Transverse colon (tissue), 4 donors: ENCODE measurements around the gene ZFPM1. TPM values are rescaled to one million over a fixed set of nuclear protein-coding genes. Genes with fewer than 3 reads are reported as not detected.

ENCODE experiments used
- DNase-seq: peaks from one replicate; pipeline ENCODE4 v3.0.0-alpha.2; 2019
- H3K27ac ChIP-seq, 4 donors: fragments of 200-600 bp; sonication (generic); 2 replicates each; pipeline ENCODE4 v1.5.1; 2016 to 2018; ENCODE audit warnings: inconsistent platforms in 4 of 4
- H3K27me3 ChIP-seq: fragments of 200-600 bp; sonication (generic); 2 replicates; pipeline ENCODE4 v1.5.1; 2017; ENCODE audit warnings: inconsistent platforms
- H3K36me3 ChIP-seq, 4 donors: fragments of 200-600 bp; sonication (generic); 2 replicates each; pipeline ENCODE4 v1.5.1; 2017 to 2019; ENCODE audit warnings: inconsistent platforms in 4 of 4
- H3K4me1 ChIP-seq, 4 donors: fragments of 200-600 bp; sonication (generic); 2 replicates each; pipeline ENCODE4 v1.5.1; 2017 to 2020; ENCODE audit warnings: inconsistent platforms in 4 of 4
- H3K4me3 ChIP-seq, 4 donors: fragments of 200-600 bp; sonication (generic); 1 replicate in 1 of 4; 2 replicates in 3 of 4; pipeline versions ENCODE4 v1.5.1 to v1.6.1; 2017 to 2019; ENCODE audit warnings: inconsistent platforms in 4 of 4
- H3K9me3 ChIP-seq, 2 donors: fragments of 200-600 bp; sonication (generic); 2 replicates each; pipeline ENCODE4 v1.5.1; 2017 to 2019; ENCODE audit warnings: inconsistent platforms in 2 of 2
- EP300 ChIP-seq: sonication (generic); formaldehyde crosslinking; IDR thresholded peaks from one replicate; pipeline ENCODE4 v1.6.1; 2017; ENCODE audit warnings: antibody characterized with exemption, low read depth
- POLR2A ChIP-seq: fragments of 450-650 bp; IDR thresholded peaks from one replicate; pipeline ENCODE4 v1.6.1; 2016; ENCODE audit warnings: antibody characterized with exemption, mild to moderate bottlenecking, moderate library complexity
- POLR2AphosphoS5 ChIP-seq, 3 donors: sonication (generic); formaldehyde crosslinking; IDR thresholded peaks; one replicate each; pipeline ENCODE4 v1.6.1; 2016; ENCODE audit warnings: antibody characterized with exemption in 3 of 3
- WGBS, 2 donors: methylation state at CpG; one replicate each; pipeline ENCODE4 v1.1.5; 2018; ENCODE audit warnings: low coverage in 1 of 2; 5-methylcytosine and 5-hydroxymethylcytosine counted together
- in situ Hi-C, 4 donors: fragments of 200-750 bp; cut with MboI; loops; one replicate each; pipeline versions ENCODE4 v1.15.0 to v1.15.1; 2017; ENCODE audit warnings: low sequenced_read_pairs in 3 of 4, low pct_ligation_motif_present in 1 of 4, low pct_unique_long_range_greater_than_20kb in 1 of 4
- intact Hi-C: fragments of 100-400 bp; cut with DNase I; formaldehyde crosslinking; loops from one replicate; pipeline ENCODE4 v1.15.1; 2023; ENCODE audit warnings: low total_unique reads
- total RNA-seq, 4 donors: library from RNA; depleted of rRNA; stranded (reverse); fragments of >200 nt; gene quantifications; one replicate each; pipeline ENCODE4 v1.1.0, GENCODE V29; 2016
- TF ChIP-seq, protein P1 (sequence below), 5 experiments: fragments of 200-600 bp in 3 of 5; fragments of 450-650 bp in 2 of 5; sonication (generic) in 3 of 5; IDR thresholded peaks; 1 replicate in 2 of 5; 2 replicates in 3 of 5; pipeline ENCODE4 v1.5.1; 2016 to 2017; ENCODE audit warnings: antibody characterized with exemption in 5 of 5, inconsistent platforms in 3 of 5, mild to moderate bottlenecking in 2 of 5, moderate library complexity in 1 of 5

The ZFPM1 gene
- total RNA-seq, 4 donors from 2014 or later = 1.2 to 4.6 (median 3.1) TPM

DNA sequence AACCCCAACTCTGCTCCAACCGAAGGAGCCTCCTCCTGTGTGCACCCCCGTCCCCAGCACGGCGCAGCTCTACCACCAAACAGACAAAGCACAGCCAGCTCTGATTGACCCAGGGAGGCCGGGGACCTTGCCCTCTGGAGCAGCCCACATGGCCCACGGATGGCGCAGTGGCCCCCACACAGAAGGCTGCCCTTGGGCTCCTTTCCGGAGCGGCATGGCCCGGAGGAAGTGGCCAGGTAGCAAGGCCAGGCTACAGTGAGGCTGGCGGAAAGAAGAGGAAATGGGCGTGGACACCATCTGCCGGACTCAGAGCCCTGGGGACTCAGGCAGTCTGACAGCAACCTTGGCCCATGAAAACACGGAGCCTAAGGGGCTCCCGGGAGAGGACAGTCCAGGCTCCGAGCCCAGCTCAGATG lies 97.2 kb downstream of the ZFPM1 start:
- H3K4me3 ChIP-seq = no peak overlapping the region
- TF ChIP-seq EP300 (no peak), POLR2A (no peak), POLR2AphosphoS5 (IDR thresholded peaks at IDR 0.05) (no peak)
- TF ChIP-seq, protein P1, sequence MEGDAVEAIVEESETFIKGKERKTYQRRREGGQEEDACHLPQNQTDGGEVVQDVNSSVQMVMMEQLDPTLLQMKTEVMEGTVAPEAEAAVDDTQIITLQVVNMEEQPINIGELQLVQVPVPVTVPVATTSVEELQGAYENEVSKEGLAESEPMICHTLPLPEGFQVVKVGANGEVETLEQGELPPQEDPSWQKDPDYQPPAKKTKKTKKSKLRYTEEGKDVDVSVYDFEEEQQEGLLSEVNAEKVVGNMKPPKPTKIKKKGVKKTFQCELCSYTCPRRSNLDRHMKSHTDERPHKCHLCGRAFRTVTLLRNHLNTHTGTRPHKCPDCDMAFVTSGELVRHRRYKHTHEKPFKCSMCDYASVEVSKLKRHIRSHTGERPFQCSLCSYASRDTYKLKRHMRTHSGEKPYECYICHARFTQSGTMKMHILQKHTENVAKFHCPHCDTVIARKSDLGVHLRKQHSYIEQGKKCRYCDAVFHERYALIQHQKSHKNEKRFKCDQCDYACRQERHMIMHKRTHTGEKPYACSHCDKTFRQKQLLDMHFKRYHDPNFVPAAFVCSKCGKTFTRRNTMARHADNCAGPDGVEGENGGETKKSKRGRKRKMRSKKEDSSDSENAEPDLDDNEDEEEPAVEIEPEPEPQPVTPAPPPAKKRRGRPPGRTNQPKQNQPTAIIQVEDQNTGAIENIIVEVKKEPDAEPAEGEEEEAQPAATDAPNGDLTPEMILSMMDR (IDR thresholded peaks at IDR 0.05) = no peak
- DNase-seq = no peak
- WGBS, 2 donors = 61% methylated on average over 14 of the region's 16 CpGs; no CpG with 5 or more reads in 1 of the 2 donors
- H3K27me3 ChIP-seq = peaks cover 33% of the 10 kb centered on the region
- H3K36me3 ChIP-seq = no peaks in the 10 kb centered on the region
- H3K27ac ChIP-seq = no peak overlapping the region
- in situ Hi-C loops = loop anchor here in 1 of 4 donors (25.0 kb wide), 1 partner anchor 113 kb away; no protein-coding TSS in a partner anchor
- peaks cover 0 to 5% (median 0%) of the 10 kb centered on the region in 4 donors for H3K4me1 ChIP-seq
- intact Hi-C loops = no loop called here
- no peaks in the 10 kb centered on the region for H3K9me3 ChIP-seq

DNA sequence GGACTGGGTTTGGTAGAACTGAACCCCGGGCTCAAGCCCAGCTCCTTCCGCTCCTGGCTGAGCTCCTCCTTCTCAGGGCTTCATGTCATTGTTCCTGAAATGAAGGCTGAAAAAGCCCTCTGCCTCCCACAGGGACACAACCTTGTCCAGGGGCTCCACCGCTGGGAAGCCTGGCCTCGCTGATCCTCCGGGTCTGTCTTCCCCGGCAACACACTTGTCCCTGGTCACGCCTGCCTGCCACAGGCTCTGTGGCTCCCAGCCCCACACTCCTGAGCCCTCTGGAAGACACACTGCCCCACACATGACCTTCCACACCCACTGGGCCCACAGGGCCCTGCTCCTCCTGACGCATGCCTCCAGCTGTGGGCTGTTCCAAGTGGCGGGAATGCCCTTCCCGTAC lies 99.1 kb downstream of the ZFPM1 start:
- Histone ChIP-seq H3K4me1 (peaks cover 0 to 5% (median 0%) of the 10 kb centered on the region in 4 donors), H3K4me3 (no peak overlapping the region), H3K27me3 (peaks cover 24% of the 10 kb centered on the region), H3K9me3 (no peaks in the 10 kb centered on the region), H3K36me3 (no peaks in the 10 kb centered on the region), H3K27ac (peak overlapping the region in 2 of 4 donors; percentile 17 to 30)
- WGBS, 2 donors = 92% methylated on average over 10 of the region's 10 CpGs; no CpG with 5 or more reads in 1 of the 2 donors
- no peak for DNase-seq
- intact Hi-C loops = no loop called here
- TF ChIP-seq, protein P1 (IDR thresholded peaks at IDR 0.05) = no peak
- TF ChIP-seq POLR2AphosphoS5 (IDR thresholded peaks at IDR 0.05) = no peak
- no peak for TF ChIP-seq EP300
- in situ Hi-C loops = loop anchor here in 1 of 4 donors (25.0 kb wide), 1 partner anchor 115 kb away; no protein-coding TSS in a partner anchor

DNA sequence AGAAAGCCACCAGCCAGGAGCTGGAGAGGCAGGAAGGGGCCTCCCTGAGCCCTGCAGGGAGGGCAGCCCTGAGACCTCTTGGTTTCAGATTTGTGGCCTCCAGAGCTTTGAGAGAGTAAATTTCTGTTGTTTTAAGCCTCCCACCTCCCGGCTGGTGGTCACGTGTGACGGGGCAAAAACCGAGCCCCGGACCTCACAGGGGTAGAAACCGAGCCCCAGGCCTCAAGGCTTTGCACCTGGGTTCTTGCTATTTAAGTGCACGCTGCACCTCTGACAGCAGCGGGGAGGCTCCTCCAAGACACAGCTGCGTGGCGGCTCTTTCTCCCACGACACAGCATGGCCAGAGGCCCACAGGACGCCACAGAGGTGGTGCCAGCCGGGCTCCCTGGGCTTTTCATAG lies 99.7 kb downstream of the ZFPM1 start:
- DNase-seq = peak; percentile 60
- TF ChIP-seq POLR2A = no peak
- TF ChIP-seq, protein P1 (IDR thresholded peaks at IDR 0.05) = no peak
- peak in 1 of 3 donors; percentile 26 for TF ChIP-seq POLR2AphosphoS5 (IDR thresholded peaks at IDR 0.05)
- TF ChIP-seq EP300 = no peak
- intact Hi-C loops = no loop called here
- 80% methylated on average over 13 of the region's 13 CpGs; no CpG with 5 or more reads in 1 of the 2 donors for WGBS, 2 donors
- Histone ChIP-seq H3K27me3 (peaks cover 29% of the 10 kb centered on the region), H3K9me3 (no peaks in the 10 kb centered on the region), H3K4me3 (no peak overlapping the region), H3K36me3 (no peaks in the 10 kb centered on the region), H3K4me1 (peaks cover 0 to 5% (median 0%) of the 10 kb centered on the region in 4 donors), H3K27ac (peak overlapping the region in 1 of 4 donors; percentile 30)
- in situ Hi-C loops = loop anchor here in 1 of 4 donors (25.0 kb wide), 1 partner anchor 116 kb away; no protein-coding TSS in a partner anchor

DNA sequence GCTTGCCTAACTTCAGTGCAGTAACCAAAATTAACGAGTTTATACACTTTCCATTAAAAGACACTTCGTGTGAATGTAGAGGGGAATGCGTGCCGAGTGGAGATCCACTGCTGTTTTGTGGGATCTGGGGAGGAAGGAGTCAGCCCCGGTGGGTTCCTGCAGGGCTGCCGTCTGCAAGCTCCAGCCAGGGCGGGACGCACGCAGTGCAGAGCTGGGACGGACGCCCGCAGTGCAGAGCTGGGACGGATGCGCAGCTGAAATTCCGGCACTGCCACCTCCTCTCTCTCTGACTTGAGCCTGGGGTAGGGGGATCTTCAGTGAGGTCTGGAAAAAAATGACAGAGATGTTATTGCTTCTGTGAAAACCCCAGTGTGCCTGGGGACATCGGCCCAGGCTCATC lies 100.7 kb downstream of the ZFPM1 start:
- Histone ChIP-seq H3K9me3 (no peaks in the 10 kb centered on the region), H3K4me3 (no peak overlapping the region), H3K27me3 (peaks cover 31% of the 10 kb centered on the region), H3K4me1 (peaks cover 0 to 7% (median 2%) of the 10 kb centered on the region in 4 donors), H3K27ac (no peak overlapping the region), H3K36me3 (no peaks in the 10 kb centered on the region)
- TF ChIP-seq POLR2A = no peak
- TF ChIP-seq EP300 = no peak
- 75% methylated on average over 16 of the region's 16 CpGs; no CpG with 5 or more reads in 1 of the 2 donors for WGBS, 2 donors
- in situ Hi-C loops = loop anchor here in 1 of 4 donors (25.0 kb wide), 1 partner anchor 116 kb away; no protein-coding TSS in a partner anchor
- no peak for DNase-seq
- intact Hi-C loops = no loop called here
